ENCODE data around the gene DENND4A.
"Not testable (repeated sequence)": the region's sequence is repeated elsewhere in the genome, so short reads cannot be mapped to it uniquely, and the experiment has no call there.

The DENND4A gene

DNA sequence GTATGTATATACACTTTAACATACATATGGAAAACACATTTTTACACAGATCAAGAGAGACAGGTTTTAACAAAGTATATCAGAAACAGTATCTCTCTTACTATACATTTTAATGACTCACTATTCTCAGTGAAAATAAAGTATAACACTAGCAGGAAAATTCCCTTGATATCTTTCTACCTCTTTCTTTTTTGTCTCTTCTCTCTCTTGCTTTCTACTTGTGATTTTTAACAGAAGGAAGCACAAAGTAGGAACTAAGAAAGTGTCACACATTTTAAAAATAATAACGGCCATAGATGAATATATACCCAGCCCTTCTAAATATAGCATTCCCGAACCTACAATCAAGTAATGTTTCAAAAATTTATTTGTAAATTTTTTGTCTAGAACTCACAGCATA lies 4.8 kb downstream of the DENND4A start:
- no peak for DNase-seq

DNA sequence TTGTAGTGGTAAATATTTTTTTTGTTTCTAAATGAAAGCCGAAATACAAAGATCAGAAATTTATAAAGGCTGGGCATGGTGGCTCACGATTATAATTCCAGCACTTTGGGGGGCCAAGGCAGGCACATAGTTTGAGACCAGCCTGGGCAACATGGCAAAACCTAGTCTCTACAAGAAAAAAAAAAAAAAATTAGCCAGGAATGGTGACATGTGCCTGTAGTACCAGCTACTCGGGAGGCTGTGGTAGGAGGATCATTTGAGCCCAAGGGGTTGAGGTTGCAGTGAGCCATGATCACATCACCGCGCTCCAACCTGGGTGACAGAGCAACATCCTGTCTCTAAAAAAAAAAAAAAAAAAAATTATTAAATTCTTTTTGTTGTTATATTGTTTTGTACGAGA lies 6.9 kb downstream of the DENND4A start:
- DNase-seq: no peak

DNA sequence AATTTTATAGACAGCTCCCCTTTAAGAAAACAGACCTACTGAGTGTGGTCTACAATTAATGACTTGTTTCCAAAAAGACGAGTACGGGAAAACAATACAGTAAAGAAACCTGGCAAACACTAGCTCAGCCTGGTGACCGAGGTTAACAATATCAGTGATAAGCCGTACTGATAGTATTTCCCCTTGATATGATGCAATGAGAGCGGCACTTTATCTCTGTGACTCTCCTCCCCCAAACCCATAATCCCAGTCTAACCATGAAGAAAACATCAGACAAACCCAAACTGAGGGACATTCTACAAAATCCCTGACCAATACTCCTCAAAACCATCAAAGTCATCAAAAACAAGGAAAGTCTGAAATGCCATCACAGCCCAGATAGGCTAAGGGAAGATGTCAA lies 8.2 kb downstream of the DENND4A start:
- DNase-seq: no peak

DNA sequence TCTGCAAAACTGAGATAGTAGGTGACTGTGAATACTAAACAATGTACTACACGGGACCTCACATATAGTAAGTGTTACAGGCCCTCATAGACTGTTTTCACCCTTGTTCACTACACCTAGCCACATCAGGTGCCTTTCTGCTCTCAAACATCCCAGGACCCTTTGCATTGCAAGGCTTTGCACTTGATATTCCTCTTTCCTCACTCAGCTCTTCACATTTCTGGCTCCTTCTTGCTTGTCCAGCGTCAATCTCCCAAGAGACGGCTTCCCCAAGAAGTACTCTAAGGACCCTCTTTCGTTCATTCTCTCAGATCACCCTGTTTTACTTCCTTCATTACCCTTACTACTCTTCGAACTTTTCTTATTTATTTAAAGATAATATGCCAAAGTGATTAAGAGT lies 10.0 kb downstream of the DENND4A start:
- no peak for DNase-seq

DNA sequence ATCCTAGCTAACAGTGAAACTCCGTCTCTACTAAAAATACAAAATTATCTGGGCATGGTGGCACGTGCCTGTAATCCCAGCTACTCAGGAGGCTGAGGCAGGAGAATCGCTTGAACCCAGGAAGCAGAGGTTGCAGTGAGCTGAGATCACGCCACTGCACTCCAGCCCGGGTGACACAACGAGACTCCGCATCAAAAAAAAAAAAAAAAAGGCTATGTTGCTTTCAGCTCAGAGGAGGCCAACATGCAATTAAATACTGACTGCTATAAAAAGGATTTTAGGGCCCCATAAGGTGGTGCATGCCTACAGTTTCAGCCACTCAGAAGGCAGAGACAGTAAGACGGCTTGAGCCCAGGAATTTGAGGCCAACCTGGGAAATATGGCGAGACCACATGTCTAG lies 13.4 kb downstream of the DENND4A start:
- not testable (repeated sequence) for DNase-seq

DNA sequence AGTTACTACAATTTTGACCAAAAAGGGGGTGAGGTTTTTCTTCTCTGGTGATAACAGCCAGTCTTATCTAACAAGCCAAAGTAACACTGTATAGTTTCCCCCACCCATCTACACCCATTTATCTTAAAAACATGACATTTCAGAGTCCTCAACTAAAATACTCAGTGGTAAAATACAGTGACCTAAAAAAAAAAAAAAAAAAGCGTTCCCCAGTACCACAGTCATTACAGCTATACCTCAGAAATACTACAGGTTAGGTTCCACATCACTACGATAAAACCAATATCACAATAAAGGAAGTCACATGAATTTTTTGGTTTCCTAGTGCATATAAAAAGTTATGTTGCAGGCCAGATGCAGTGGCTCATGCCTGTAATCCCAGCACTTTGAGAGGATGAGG lies 13.8 kb downstream of the DENND4A start:
- no peak for DNase-seq

DNA sequence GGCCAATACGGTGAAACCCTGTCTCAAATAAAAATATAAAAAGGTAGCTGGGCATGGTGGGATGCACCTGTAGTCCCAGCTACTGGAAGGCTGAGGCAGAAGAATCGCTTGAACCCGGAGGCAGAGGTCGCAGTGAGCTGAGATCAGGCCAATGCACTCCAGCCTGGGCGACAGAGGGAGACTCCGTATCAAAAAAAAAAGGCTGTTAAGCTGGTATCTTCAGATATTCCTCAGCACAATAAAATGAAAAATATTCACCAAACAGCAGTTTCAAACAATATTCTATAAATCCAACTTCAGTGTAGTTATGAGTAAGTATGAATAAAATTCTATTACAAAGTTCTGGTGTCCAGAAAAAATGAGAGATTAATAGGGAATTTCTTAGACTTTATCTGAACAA lies 14.2 kb downstream of the DENND4A start:
- no peak for DNase-seq

DNA sequence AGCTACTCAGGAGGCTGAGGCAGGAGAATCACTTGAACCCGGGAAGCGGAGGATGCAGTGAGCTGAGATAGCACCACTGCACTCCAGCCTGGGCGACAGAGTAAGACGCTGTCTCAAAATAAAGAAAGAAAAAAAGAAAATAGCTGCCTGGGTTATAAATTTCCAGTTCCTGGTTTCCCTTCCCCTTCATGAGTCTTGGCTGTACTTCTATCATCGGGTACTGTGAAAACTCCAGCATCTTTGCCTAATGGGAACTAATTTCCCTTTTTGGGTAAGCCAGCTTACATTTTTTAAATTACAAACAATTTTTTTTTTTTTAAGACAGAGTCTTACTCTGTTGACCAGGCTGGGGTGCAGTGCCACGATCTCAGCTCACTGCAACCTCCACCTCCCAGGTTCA lies 15.0 kb downstream of the DENND4A start:
- DNase-seq: no peak

DNA sequence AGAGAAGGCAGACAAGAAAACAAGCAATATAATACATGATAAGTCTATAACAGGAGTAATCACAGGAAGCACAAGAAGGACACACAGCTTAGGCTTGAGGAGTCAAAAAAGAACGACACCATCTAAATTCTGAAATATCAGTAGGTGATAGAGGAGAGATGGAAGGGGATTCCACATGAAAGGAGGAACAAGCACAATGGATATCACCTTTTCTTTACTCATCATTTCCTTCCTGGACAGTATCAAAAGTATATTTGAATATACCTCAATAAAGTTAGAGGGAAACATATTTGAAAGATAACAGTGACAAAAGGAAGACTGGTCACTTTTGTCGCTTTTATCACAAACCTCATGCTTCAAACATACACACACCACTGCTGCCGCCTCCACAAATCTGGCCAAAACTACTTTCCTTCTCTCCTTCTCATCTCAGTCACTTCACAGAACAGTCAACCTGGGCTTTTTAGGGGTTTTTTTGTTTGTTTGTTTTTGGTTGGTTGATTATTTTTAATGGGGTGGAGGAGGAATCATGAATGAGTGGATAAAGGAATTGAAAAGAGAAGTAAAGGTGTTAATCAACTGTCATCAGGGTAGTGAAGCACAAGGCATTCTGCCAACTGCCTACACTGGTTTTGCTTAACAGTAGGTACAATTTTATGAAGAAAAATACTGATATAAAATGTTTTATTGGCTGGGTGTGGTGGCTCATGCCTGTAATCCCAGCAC lies 18.5 kb downstream of the DENND4A start:
- DNase-seq: no peak

DNA sequence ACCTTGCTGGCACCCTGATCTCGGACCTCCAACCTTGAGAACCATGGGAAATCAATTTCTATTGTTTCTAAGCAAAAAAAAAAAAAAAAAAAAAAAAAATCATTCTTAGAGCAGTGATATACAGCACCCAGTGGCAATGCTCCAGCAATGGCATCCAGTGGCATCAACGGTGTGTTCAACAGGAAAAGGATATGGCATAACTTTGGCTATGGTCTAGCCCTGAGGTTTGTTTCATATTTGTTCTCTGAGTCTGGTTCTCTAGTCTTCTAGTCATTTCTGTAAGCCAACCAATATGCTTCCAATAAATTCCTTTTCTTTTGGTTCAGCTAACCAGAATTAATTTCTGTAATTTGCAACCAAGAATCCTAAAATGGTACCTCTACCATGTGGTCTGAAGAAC lies 19.2 kb downstream of the DENND4A start:
- DNase-seq: no peak

DNA sequence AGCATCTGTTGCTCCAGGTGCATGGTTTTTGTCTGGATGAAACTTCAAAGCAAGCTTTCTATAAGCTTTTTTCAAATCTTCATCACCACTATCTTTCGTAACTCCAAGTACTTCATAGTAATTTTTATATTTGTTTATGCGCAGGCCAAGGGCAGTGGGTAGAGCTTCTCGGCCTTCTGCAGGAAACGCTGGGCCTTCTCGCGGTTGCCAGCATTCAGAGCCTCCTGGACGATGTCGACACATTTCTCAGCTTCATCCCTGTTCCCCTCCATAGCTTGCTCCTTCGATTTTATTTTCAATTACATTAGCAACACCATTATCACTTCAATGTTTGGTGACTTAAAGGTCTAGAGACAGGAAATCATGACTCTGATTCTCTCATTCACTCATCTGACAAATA lies 20.2 kb downstream of the DENND4A start:
- no peak for DNase-seq

DNA sequence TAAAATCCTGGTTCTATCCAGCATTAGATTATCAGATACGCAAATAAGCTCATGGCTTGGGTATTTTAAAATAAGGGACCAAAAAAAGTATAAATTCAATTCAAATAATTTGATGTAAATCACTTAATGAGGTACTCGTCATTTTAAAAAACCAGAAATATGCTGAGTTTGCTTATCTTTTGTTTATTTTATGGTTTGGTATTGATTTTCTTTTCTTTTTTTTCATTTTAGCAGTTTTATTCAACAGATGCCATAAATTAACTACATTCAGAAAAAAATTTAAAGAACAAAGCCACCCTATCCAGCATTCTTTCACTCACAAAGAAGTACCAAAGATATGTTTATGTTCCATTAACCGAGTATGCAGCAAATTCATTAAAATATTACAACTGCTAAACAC lies 22.6 kb downstream of the DENND4A start:
- DNase-seq: no peak

DNA sequence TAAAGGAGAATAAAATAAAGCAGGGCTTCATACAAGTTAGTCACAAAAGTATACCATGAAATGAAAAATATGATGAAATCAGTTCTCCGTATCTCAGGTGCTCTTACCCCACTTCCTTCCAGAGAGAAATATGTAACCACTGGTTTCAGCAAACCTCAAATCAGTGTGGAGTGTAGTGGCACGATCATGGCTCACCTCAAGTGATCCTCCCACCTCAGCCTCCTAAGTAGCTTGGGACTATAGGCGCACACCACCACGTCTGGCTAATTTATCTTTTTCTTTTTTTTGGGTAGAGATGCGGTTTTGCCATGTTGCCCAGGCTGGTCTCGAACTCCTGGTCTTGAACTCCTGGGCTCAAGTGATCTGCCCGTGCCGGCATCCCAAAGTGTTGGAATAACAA lies 24.2 kb downstream of the DENND4A start:
- DNase-seq: no peak

DNA sequence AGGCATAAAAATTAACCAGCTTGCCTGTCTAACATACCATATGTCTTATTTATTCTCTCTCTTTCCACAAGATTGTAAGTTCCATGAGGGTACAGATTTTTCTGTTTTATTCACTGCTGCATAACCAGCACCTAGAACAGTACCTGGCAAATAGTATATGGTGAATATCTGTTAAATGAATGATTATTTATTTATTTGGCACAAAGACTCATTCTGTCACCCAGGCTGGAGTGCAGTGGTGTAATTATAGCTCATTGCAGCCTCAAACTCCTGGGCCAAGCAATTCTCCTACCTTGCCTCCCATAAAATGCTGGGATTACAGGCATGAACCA lies 24.9 kb downstream of the DENND4A start:
- no peak for DNase-seq

DNA sequence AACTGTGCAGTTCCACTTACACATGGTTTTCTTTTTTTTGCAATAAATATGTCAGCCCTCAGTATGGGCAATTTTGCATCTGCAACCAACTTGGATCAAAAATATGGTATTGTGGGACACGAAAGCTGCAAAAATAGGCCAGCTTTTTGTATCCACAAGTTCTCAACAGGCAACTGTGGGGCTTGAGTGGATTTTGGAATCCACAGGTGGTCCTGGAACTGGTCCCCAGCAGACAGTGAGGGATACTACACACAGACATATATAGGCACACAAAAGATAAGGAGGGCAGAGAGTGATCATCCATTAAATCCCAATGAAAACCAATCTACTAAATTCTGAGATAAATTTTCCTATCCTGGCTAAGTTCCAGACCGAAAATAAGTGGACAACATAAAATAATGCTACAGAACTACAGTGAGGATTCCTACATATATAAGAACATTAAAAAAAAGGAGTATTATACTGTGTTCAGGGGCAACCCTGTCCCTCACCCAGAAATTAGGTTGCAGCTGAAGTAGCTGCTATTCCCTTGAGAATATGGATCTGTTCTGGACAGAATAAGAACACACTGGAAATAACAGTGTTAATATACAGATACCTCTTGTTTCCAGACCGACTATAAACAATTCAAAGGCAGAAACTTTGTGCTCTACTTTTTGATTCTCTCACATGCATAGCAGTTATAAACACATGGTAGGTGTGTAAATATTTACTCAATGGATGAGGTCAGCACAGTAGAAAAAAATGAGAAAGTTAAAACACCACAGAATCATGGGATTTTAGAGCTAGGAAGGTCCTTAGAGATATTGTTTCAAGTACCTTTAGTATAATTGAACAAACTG lies 25.4 kb downstream of the DENND4A start:
- DNase-seq: peak; percentile 10

DNA sequence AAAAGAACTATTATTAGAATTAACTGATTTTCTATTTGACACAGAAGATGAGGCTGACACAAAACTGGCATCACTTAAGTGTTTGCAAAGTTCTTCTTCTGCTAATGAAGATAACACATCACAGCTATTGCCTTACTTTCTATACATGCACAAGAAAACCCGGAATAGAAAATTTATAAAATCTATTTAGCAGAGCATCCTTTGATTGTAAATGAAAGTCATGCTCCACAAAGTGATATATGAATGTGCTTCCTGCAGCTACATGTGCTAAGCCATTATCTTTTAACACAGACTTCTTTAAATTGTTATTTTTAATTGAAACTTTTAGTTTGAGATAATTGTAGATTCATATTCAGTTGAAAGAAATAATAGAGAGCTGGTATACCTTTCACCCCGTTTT lies 27.0 kb downstream of the DENND4A start:
- DNase-seq: no peak

DNA sequence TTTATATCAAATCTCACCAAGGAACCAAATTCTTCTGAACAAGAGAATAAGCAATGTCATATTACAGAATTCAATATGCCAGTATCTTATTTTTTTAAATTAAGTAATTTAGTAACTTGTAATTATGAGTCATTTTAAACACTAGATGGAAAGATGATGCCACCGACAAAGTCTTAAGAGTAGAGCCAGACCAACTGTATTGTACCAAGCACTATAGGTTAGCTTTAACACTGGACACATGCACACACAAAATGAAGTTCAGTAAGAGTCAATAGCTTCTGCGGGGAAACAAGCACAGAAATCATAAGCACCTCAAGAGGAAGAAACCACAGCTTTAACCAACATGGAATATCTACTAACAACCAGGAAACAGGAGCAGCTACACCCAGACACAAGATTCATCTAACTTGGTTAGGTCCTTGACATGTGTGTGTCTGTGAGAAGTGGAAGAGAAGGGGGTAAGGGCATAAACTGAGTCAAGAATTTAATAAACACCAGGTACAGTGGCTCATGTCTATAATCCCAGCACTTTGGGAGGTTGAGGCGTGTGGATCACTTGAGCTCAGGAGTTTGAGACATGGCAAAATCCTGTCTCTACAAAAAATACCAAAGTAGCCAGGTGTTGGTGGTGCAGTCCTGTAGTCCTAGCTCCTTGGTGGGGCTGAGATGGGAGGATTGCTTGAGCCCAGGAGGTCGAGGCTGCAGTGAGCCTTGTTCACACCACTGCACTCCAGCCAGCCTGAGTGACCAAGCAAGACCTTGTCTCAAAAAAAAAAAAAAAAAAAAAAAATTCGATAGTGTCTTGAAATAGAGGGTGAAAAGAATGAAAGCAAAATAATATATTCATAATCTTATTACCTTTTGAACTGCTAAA lies 28.9 kb downstream of the DENND4A start:
- no peak for DNase-seq

DNA sequence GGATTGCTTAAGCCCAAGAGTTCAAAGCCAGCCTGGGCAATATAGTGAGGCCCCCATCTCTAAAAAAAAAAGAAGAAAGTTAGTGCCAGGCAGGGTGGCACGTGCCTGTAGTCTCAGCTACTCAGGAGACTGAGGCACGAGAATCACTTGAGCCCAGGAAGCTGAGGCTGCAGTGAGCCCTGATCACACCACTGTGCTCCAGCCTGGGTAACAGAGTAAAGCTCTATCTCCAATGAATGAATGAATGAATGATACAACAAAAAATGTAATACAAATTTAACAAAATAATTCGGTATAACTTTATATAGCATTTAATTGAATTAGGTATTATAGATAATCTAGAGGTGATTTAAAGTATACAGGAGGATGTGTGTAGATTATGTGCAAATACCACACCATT lies 29.7 kb downstream of the DENND4A start:
- no peak for DNase-seq

DNA sequence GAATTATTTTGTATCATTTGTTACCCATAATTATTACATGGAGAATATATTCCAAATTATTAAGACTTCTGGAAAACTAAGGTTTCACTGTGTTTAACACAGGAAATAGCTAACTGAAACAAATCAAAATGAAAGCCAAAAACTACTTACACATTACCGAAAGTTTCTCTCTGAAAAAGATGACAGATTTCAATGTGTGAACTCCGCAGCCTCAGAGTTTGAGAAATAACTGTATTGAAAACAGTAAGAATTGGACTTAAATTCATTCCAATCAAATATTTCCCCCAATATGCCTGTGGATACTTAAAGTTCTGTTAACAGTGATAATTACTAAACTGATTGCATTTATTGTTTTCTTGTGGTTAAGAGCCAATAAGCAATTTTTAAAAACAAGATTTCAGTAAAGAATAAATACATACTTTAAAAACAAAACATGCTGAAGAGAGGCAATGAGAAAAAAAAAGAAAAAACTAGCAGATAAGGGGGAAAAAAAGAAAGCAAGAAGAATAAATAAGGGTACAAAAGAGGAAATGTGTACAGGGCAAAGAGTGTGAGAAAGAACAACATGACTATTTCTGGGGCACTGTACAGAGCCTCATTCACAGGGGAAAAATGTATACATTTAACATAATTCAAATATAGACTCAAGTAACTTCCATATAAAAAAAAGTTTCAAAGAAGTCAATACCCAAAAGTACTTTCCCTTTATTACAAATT lies 30.7 kb downstream of the DENND4A start:
- DNase-seq: no peak

DNA sequence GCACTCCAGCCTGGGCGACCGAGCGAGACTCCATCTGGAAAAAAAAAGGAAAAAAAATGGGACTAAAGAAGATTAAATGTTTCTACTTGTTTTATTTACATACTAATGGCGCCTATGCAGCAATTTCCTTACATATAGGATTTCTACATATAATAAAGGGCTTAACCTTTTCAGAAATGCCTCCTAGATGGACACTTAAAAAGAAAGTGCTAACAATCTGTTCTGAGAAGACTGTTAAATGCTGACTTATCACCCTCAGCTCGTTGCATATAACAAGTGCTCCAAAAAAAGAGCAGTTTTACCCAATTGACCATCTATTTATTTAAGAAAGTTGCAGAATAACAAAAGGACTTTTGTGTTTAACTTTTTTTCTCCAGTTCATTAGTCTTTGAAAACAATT lies 32.7 kb downstream of the DENND4A start:
- no peak for DNase-seq

DNA sequence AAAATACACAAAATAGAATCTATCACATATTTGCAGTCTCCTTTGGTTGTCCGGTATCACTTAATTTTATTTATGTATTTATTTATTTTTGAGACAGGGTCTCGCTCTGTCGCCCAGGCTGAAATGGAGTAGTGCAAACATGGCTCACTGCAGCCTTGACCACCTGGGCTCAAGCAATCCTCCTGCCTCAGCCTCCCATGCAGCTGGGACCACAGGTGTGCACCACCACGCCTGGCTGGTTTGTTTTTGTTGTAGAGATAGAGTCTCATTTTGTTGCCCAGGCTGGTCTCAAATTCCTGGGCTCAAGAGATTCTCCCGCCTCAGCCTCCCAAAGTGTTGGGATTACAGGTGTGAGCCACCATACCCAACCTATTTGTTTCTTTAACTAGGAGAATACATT lies 33.9 kb downstream of the DENND4A start:
- DNase-seq: no peak

DNA sequence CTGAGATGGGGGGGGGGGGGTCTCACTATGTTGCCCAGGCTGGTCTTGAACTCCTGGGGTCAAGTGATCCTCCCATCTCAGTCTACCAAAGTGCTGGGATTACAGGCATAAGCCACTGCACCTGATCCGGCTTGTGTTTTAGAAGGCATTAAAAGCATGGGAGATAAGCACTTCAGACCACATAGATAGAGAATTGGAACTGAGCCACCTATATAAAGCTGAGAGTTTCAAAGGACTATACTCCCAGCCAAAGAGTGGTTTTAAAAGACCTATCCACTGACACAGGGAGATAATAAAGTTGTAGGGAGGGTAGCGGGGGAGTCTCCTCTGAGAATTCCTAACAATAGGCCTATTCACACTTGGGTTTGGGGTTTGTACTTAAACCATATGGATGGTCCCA lies 34.8 kb downstream of the DENND4A start:
- no peak for DNase-seq

DNA sequence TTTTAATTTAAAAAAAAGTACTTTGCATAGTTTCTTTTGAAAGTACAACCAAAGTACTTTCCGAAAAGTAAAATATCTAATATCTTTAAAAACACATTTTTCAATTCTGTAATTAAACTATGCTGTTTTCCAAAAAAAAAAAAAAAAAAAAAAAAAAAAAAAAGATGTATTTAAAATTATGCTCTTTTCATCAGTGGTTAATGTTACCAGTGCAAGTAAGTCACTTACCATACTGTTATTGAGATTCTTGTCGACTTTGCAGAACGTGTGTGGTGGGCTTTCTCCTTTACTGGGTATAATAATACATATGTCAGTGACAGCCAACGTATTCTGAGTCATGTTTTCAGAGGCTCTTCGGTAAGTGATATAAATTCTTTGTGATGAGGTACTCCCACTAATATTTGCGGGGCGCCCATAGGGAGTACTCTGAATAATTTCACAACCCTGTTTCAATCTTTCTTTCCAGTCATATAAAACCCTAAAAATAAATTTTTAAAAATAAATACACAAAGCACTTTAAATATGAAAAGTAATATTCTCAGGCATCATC lies 39.9 kb downstream of the DENND4A start:
- peak; percentile 48 for DNase-seq
